K562 (cell line): ENCODE measurements around the gene CDH2. TPM values are rescaled to one million over a fixed set of nuclear protein-coding genes. Genes with fewer than 3 reads are reported as not detected.

Experiments
- ATAC-seq: fragments of 200-7000 bp; cut with Tn5 transposase; 3 replicates; pipeline ENCODE4 v1.9.1; 2020; ENCODE audit warnings: moderate library complexity
- BruUV-seq: library from RNA; stranded (reverse); fragments of 400-500 nt; replicated peaks from 2 replicates; lab custom pipeline; 2021; lab: Mats Ljungman, UMichigan
- CTCF ChIA-PET: fragments of 300-600 bp; formaldehyde crosslinking; extraction: SDS; loops from one replicate; lab custom pipeline; 2021; ENCODE audit warnings: low intra/inter-chr PET ratio; lab: Yijun Ruan, JAX
- POLR2A ChIA-PET: fragments of 300-600, 350-650 bp; sonication (Branson Sonifier 250); formaldehyde crosslinking; extraction: SDS; loops from one replicate; lab custom pipeline; 2021; ENCODE audit warnings: antibody characterized with exemption, inconsistent platforms; lab: Yijun Ruan, JAX
- DNase-seq, 4 experiments: peaks; one replicate each; pipeline versions ENCODE4 v3.0.0 to v3.0.0-alpha.2; 2011 to 2018; ENCODE audit warnings: low spot score in 3 of 4, mixed read lengths in 3 of 4; ENCODE audit errors: extremely low read depth in 1 of 4
- FAIRE-seq: peaks from 2 replicates; lab custom pipeline; 2011; peaks lifted over from hg19 to GRCh38; lab: Jason Lieb, UNC
- H2AFZ ChIP-seq: 2 replicates; pipeline ENCODE4 v1.6.0; 2011; ENCODE audit warnings: low read depth, low read length, control low read depth, inconsistent platforms
- H3K27ac ChIP-seq: fragments of 200-600 bp; 3 replicates; pipeline ENCODE4 v1.8.0; 2011; ENCODE audit warnings: low read depth, mild to moderate bottlenecking, control low read depth, inconsistent platforms, low read length, moderate library complexity, mixed read lengths; ENCODE audit errors: extremely low read depth
- H3K27me3 ChIP-seq, 2 experiments: fragments of 300-600 bp in 1 of 2; 2 replicates in 1 of 2; 3 replicates in 1 of 2; pipeline versions ENCODE4 v1.6.0 to v1.8.0; 2011; ENCODE audit warnings: inconsistent platforms in 2 of 2, low read length in 2 of 2, mild to moderate bottlenecking in 1 of 2, mixed read lengths in 1 of 2, moderate library complexity in 1 of 2; ENCODE audit not compliant: control insufficient read depth in 2 of 2, insufficient read depth in 2 of 2
- H3K36me3 ChIP-seq: fragments of 300-600 bp; 3 replicates; pipeline ENCODE4 v1.8.0; 2011; ENCODE audit warnings: mild to moderate bottlenecking, low read length, inconsistent platforms; ENCODE audit not compliant: control insufficient read depth, insufficient read depth
- H3K4me1 ChIP-seq, 2 experiments: fragments of 200-600 bp in 1 of 2; replicated peaks in 1 of 2; 2 replicates in 1 of 2; 3 replicates in 1 of 2; pipeline versions ENCODE4 v1.5.1 to v1.8.0; 2011; ENCODE audit warnings: inconsistent platforms in 2 of 2, low read length in 2 of 2, mild to moderate bottlenecking in 1 of 2, mixed read lengths in 1 of 2, moderate library complexity in 1 of 2; ENCODE audit not compliant: control insufficient read depth in 2 of 2, insufficient read depth in 2 of 2
- H3K4me2 ChIP-seq: 2 replicates; pipeline ENCODE4 v1.6.1; 2011; ENCODE audit warnings: low read length, control low read depth, inconsistent platforms, mixed read lengths; ENCODE audit not compliant: insufficient read depth
- H3K4me3 ChIP-seq: fragments of 200-600 bp; sonication (generic), shearing (Covaris generic); 2 replicates; pipeline ENCODE4 v1.5.1; 2016; ENCODE audit warnings: control low read depth, inconsistent platforms
- H3K79me2 ChIP-seq: fragments of 200-600 bp; 3 replicates; pipeline ENCODE4 v1.8.0; 2011; ENCODE audit warnings: low read length, inconsistent platforms; ENCODE audit not compliant: control insufficient read depth, insufficient read depth
- H3K9ac ChIP-seq, 2 experiments: 2 replicates each; pipeline versions ENCODE4 v1.6.0 to v1.6.1; 2011; ENCODE audit warnings: low read depth in 2 of 2, low read length in 2 of 2, control low read depth in 1 of 2, inconsistent platforms in 1 of 2, mild to moderate bottlenecking in 1 of 2, mixed read lengths in 1 of 2; ENCODE audit not compliant: insufficient read depth in 1 of 2
- H3K9me1 ChIP-seq: one replicate; pipeline ENCODE4 v1.6.0; 2011; ENCODE audit warnings: inconsistent platforms, mild to moderate bottlenecking, low read length, moderate library complexity; ENCODE audit not compliant: control insufficient read depth, insufficient read depth
- H3K9me3 ChIP-seq: replicated peaks from 2 replicates; pipeline ENCODE4 v1.5.1; 2011; ENCODE audit warnings: low read depth, low read length, inconsistent platforms; ENCODE audit not compliant: control insufficient read depth, insufficient read depth
- H4K20me1 ChIP-seq: replicated peaks from 2 replicates; pipeline ENCODE4 v1.6.1; 2011; ENCODE audit warnings: low read length, inconsistent platforms, mixed read lengths; ENCODE audit not compliant: control insufficient read depth, insufficient read depth
- FOXA3 ChIP-seq, 2 experiments: fragments of 450-650 bp in 1 of 2; sonication (generic) in 1 of 2; formaldehyde crosslinking; IDR thresholded peaks in 1 of 2; conservative IDR thresholded peaks in 1 of 2; 2 replicates each; pipeline versions ENCODE4 v1.4.0 to v1.8.0; 2020 to 2022; ENCODE audit warnings: mild to moderate bottlenecking in 2 of 2, missing genetic modification reagents in 1 of 2
- HNRNPUL1 ChIP-seq: fragments of 200-400 bp; formaldehyde crosslinking; IDR thresholded peaks from 2 replicates; pipeline ENCODE4 v1.6.1; 2017; ENCODE audit warnings: low read length
- KLF16 ChIP-seq: IDR thresholded peaks from 2 replicates; pipeline ENCODE4 v1.6.1; 2016; ENCODE audit warnings: antibody characterized with exemption
- PBX2 ChIP-seq, 2 experiments: IDR thresholded peaks in 1 of 2; conservative IDR thresholded peaks in 1 of 2; 2 replicates each; pipeline ENCODE4 v1.6.1; 2016; ENCODE audit warnings: low read depth in 2 of 2, mild to moderate bottlenecking in 1 of 2, missing compliant biosample characterization in 1 of 2, missing genetic modification characterization in 1 of 2, moderate library complexity in 1 of 2
- RFX1 ChIP-seq: fragments of 450-650 bp; IDR thresholded peaks from 2 replicates; pipeline ENCODE4 v1.6.1; 2016; ENCODE audit warnings: mild to moderate bottlenecking, moderate library complexity
- SIN3A ChIP-seq, 2 experiments: fragments of 150-350 bp in 1 of 2; IDR thresholded peaks; 2 replicates each; pipeline ENCODE4 v1.6.1; 2011 to 2016; ENCODE audit warnings: borderline replicate concordance in 2 of 2, low read depth in 2 of 2, low read length in 2 of 2, mild to moderate bottlenecking in 2 of 2, moderate library complexity in 2 of 2; ENCODE audit not compliant: control insufficient read depth in 1 of 2
- ZBTB8A ChIP-seq: fragments of 450-650 bp; IDR thresholded peaks from 2 replicates; pipeline ENCODE4 v1.6.1; 2018; ENCODE audit warnings: mild to moderate bottlenecking, moderate library complexity; ENCODE audit not compliant: partially characterized antibody
- ZNF232 ChIP-seq: sonication (generic); formaldehyde crosslinking; IDR thresholded peaks from 2 replicates; pipeline ENCODE4 v1.8.0; 2022; ENCODE audit warnings: mild to moderate bottlenecking, missing genetic modification reagents
- WGBS: fragments of 100-300 bp; shearing (Covaris generic); methylation state at CpG from one replicate; pipeline ENCODE4 v1.1.6; 2016; ENCODE audit warnings: low coverage, mixed read lengths; ENCODE audit not compliant: insufficient coverage; ENCODE audit errors: missing lambda C conversion rate; 5-methylcytosine and 5-hydroxymethylcytosine counted together
- in situ Hi-C: fragments of 300-500 bp; cut with MboI; formaldehyde crosslinking; loops from 4 replicates; pipeline ENCODE4 v1.15.0; 2018; ENCODE audit warnings: inconsistent platforms, mixed read lengths
- intact Hi-C: fragments of 100-400 bp; cut with micrococcal nuclease; formaldehyde crosslinking; loops from 2 replicates; pipeline ENCODE4 v1.14.2; 2022
- polyA plus RNA-seq, 8 experiments: library from polyadenylated mRNA; depleted of rRNA in 4 of 8; stranded (reverse) in 5 of 8; unstranded in 3 of 8; fragments of >200 nt; fragmentation: Nextera tagmentation in 2 of 8; fragmentation: Illumina TruSeq in 1 of 8; extraction: Ambion mirVana in 2 of 8; extraction: Trizol in 1 of 8; gene quantifications; 2 replicates each; pipeline versions ENCODE4 v1.2.1 to v1.2.3, GENCODE V29; 2011 to 2014; ENCODE audit warnings: inconsistent platforms in 1 of 8, missing spikeins in 1 of 8
- total RNA-seq, 7 experiments: library from RNA; depleted of rRNA in 6 of 7; stranded (reverse); fragments of >200 nt in 6 of 7; fragmentation: Illumina TruSeq in 2 of 7; extraction: Trizol in 2 of 7; gene quantifications; 2 replicates each; pipeline versions ENCODE4 v1.2.1 to v1.2.3, GENCODE V29; 2011 to 2021; ENCODE audit warnings: low replicate concordance in 1 of 7

Gene CDH2
- total and polyA plus RNA-seq, 9 of the 15 experiments (the other 6 are each of a cell fraction or from before 2014, with no cell fraction given) = 0.04 TPM; not detected in 8

GRCh38 chr18:27994571-27994970 lies 182.4 kb downstream of the CDH2 start (continued):
- no peak for TF ChIP-seq SIN3A (IDR thresholded peaks at IDR 0.05; ENCODE audit: borderline replicate concordance in 2 of 2, control insufficient read depth in 1 of 2, low read depth in 2 of 2, low read length in 2 of 2)
- TF ChIP-seq FOXA3 (CRISPR knock-in tag; conservative IDR thresholded peaks at IDR 0.05 in 1 of 2, IDR thresholded peaks at IDR 0.05 in 1 of 2) = no peak
- no peak for TF ChIP-seq PBX2 (CRISPR knock-in tag; IDR thresholded peaks at IDR 0.05; ENCODE audit: low read depth)
- TF ChIP-seq PBX2 (tag; conservative IDR thresholded peaks at IDR 0.05; ENCODE audit: low read depth) = no peak
- TF ChIP-seq ZBTB8A = no peak
- TF ChIP-seq KLF16 = no peak

GRCh38 chr18:27991391-27991790 lies 185.5 kb downstream of the CDH2 start:
- no peaks in the 10 kb centered on the region for H4K20me1 ChIP-seq
- H3K27me3 ChIP-seq = no peaks in the 10 kb centered on the region
- BruUV-seq = no TSS peak
- no peaks in the 10 kb centered on the region for H3K9me3 ChIP-seq
- no peaks in the 10 kb centered on the region for H3K79me2 ChIP-seq
- FAIRE-seq = no peak
- H3K4me2 ChIP-seq = no peak overlapping the region
- no peak overlapping the region for H3K4me3 ChIP-seq
- no peak overlapping the region for H3K27ac ChIP-seq
- CTCF ChIA-PET = no interaction called here
- H3K9ac ChIP-seq = no peak overlapping the region
- DNase-seq = no peak
- no peaks in the 10 kb centered on the region for H3K4me1 ChIP-seq
- no peaks in the 10 kb centered on the region for H3K36me3 ChIP-seq
- POLR2A ChIA-PET = no interaction called here
- intact Hi-C loops = no loop called here
- in situ Hi-C loops = no loop called here
- 0% methylated on average over 2 of the region's 2 CpGs for WGBS
- H3K9me1 ChIP-seq = no peaks in the 10 kb centered on the region
- H2AFZ ChIP-seq = no peak overlapping the region
- ATAC-seq = no peak
- TF ChIP-seq ZNF232 = no peak
- TF ChIP-seq RFX1 = no peak
- no peak for TF ChIP-seq HNRNPUL1
